ENCODE measurements around the gene ADAD2.

ADAD2 gene

DNA sequence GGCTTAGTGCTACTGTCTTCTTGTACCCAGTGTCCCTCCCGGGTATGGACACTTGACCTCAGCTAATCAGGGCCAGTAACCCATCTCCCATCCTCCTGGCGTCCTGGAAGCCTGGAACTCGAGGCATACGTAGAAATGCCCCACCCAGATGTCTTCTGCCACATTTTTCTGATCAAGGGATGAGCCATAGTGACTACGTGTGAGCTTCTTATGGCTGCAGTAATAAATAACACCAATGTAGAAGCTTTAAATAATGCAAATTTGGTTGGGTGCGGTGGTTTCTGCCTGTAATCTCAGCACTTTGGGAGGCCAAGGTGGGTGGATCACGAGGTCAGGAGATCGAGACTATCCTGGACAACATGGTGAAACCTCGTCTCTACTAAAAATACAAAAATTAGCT lies 51.9 kb downstream of the ADAD2 start:
- in situ Hi-C loops (cut with MboI; ENCODE audit: low sequenced_read_pairs): no loop called here

DNA sequence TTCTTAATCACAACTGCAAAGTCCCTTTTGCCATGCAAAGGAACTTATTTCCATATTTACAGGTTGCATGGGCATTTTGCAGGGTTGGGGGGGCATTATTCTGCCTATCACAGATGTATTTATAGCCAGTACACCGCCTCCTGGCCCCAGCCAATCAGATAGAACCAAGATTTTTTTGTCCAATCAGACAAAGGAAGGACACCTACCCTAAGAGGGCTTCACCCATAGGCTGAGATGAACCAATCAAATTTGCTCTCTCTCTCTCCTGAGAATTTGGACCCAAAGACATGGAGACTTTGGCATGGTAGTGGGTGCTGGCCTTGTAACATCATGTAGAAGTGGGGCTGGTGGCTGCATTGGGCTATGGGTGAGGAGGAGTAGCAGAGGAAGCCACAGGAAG lies 52.8 kb downstream of the ADAD2 start:
- in situ Hi-C loops (cut with MboI; ENCODE audit: low sequenced_read_pairs): no loop called here

DNA sequence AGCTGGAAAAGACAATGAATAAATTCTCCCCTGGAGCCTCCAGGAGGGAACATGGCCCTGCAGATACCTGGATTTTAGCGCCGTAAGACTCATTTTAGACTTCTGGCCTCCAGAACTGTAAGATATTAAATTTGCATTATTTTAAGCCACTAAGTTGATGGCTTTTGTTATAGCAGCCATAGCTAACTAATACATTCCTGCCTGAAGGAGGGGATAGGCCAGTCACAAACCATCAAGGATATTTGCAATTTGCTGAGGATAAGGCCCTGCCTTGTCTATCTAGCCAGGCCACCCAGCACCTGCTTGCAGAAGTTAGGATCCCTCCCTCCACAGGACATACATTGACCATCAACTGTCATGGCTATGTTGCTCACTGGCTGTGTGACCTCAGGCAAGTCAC lies 53.8 kb downstream of the ADAD2 start:
- in situ Hi-C loops (cut with MboI; ENCODE audit: low sequenced_read_pairs): no loop called here

DNA sequence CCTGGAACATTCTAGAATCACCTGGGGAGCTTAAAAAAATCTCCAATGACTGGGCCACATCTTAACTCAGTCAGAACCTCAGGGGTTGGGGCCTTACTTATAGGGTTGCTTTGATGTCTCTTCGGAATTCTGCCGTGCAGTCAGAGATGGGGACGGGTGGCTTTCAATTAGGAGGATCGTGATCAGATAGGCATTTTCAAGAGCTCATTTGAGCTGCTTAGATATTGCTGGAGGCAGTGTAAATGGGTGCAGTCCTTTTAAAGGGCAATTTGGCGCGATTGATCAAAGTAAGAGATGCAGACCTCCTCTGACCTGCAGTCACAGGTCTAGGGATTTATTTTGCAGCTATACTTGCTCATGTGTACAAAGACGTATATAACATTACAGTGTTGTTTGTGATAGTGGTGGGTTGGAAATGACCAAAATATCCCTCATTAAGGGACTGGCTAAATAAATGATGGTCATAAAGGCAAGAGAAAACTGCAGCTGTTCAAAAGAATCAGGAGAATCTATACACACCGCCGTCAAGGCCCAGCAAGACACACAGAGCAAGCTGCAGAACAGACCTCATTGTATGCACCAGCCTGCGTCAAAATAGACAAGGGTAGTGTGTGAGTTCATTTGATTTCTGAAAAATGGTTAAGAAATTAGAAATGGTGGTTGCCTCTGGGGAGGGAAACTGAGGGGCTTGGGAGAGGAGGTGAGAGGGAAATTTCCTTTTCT lies 55.2 kb downstream of the ADAD2 start:
- in situ Hi-C loops (cut with MboI; ENCODE audit: low sequenced_read_pairs): no loop called here

DNA sequence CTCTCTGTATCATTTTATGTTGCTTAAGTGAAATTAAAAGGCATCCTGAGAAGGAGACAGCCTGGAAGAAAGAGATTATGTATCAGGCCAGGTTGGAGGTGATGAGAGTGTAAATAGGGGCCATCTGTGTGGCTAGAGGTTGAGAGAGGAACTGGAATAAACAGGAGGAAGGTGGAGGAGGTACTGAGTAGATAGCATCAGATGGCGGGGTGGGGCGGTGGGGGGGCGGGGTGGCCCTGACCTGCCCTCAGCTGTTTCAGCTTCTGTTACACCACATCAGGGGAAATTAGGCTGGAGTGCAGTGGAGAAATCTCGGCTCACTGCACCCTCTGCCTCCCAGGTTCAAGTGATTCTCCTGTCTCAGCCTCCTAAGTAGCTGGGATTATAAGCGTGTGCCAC lies 55.7 kb downstream of the ADAD2 start:
- in situ Hi-C loops (cut with MboI; ENCODE audit: low sequenced_read_pairs): no loop called here
